Prostate gland (tissue), 2 donors: ENCODE results near the gene IMMP2L. TPM values are rescaled to one million over a fixed set of nuclear protein-coding genes. Genes with fewer than 3 reads are reported as not detected.

Experiments
- DNase-seq: peaks from one replicate; pipeline ENCODE4 v3.0.0-alpha.2; 2019; ENCODE audit warnings: low spot score
- H3K27ac ChIP-seq, 2 donors: fragments of 200-600 bp; sonication (generic); 2 replicates each; pipeline ENCODE4 v1.5.1; 2017 to 2019
- H3K27me3 ChIP-seq: fragments of 200-600 bp; sonication (generic); replicated peaks from 2 replicates; pipeline ENCODE4 v1.5.1; 2019; ENCODE audit not compliant: insufficient read depth
- H3K36me3 ChIP-seq, 2 donors: fragments of 200-600 bp; sonication (generic); 1 replicate in 1 of 2; 2 replicates in 1 of 2; pipeline versions ENCODE4 v1.5.1 to v1.8.1; 2017 to 2019
- H3K4me1 ChIP-seq: fragments of 200-600 bp; sonication (generic); replicated peaks from 2 replicates; pipeline ENCODE4 v1.5.1; 2019
- H3K4me3 ChIP-seq, 2 donors: fragments of 200-600 bp; sonication (generic); 2 replicates each; pipeline ENCODE4 v1.5.1; 2017 to 2019
- H3K9me3 ChIP-seq: fragments of 200-600 bp; sonication (generic); 2 replicates; pipeline ENCODE4 v1.5.1; 2017
- POLR2A ChIP-seq: fragments of 450-650 bp; IDR thresholded peaks from one replicate; pipeline ENCODE4 v1.6.1; 2016; ENCODE audit warnings: antibody characterized with exemption, mild to moderate bottlenecking
- POLR2AphosphoS5 ChIP-seq: sonication (generic); formaldehyde crosslinking; IDR thresholded peaks from one replicate; pipeline ENCODE4 v1.6.1; 2017; ENCODE audit warnings: antibody characterized with exemption
- WGBS: methylation state at CpG from one replicate; pipeline ENCODE4 v1.1.5; 2018; 5-methylcytosine and 5-hydroxymethylcytosine counted together
- intact Hi-C: fragments of 100-400 bp; cut with DNase I; formaldehyde crosslinking; loops from one replicate; pipeline ENCODE4 v1.14.2; 2022
- total RNA-seq, 2 donors: library from RNA; depleted of rRNA; stranded (reverse); fragments of >200 nt; gene quantifications; one replicate each; pipeline ENCODE4 v1.1.0, GENCODE V29; 2016
- TF ChIP-seq, protein P1 (sequence below), 4 experiments: fragments of 200-600 bp in 2 of 4; fragments of 450-650 bp in 2 of 4; sonication (generic) in 2 of 4; IDR thresholded peaks; 1 replicate in 3 of 4; 2 replicates in 1 of 4; pipeline ENCODE4 v1.5.1; 2016 to 2019; ENCODE audit warnings: antibody characterized with exemption in 4 of 4, mild to moderate bottlenecking in 2 of 4, moderate library complexity in 2 of 4

Gene IMMP2L
- total RNA-seq, 2 donors from 2014 or later = 16.9 to 20.4 TPM

DNA sequence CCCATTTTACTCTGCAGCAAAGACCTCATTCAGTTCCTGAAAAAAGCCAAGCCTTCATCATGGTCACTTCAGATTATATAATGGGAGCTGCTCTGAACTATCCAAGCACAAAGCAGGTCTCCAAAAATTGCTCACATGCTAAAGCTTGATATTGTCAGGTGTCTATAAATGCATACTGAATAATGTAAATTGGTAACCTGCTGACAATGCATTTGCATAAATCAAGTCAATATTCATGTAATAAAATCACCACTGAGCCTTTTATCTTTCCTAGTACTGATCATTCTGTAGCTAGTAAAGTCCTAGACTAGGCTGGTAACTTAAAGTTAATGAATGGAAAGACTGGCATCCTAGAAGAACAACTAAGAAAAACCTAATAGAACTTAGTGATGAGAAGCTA, 188.3 kb downstream of the IMMP2L start:
- no peak for DNase-seq
- H3K36me3 ChIP-seq = no peaks in the 10 kb centered on the region
- no peaks in the 10 kb centered on the region for H3K27me3 ChIP-seq
- TF ChIP-seq POLR2A = no peak
- TF ChIP-seq, protein P1, sequence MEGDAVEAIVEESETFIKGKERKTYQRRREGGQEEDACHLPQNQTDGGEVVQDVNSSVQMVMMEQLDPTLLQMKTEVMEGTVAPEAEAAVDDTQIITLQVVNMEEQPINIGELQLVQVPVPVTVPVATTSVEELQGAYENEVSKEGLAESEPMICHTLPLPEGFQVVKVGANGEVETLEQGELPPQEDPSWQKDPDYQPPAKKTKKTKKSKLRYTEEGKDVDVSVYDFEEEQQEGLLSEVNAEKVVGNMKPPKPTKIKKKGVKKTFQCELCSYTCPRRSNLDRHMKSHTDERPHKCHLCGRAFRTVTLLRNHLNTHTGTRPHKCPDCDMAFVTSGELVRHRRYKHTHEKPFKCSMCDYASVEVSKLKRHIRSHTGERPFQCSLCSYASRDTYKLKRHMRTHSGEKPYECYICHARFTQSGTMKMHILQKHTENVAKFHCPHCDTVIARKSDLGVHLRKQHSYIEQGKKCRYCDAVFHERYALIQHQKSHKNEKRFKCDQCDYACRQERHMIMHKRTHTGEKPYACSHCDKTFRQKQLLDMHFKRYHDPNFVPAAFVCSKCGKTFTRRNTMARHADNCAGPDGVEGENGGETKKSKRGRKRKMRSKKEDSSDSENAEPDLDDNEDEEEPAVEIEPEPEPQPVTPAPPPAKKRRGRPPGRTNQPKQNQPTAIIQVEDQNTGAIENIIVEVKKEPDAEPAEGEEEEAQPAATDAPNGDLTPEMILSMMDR (IDR thresholded peaks at IDR 0.05) = no peak
- intact Hi-C loops = no loop called here
- H3K9me3 ChIP-seq = no peaks in the 10 kb centered on the region
- no peak overlapping the region for H3K27ac ChIP-seq
- no peaks in the 10 kb centered on the region for H3K4me1 ChIP-seq
- no peak overlapping the region for H3K4me3 ChIP-seq

- Histone ChIP-seq H3K36me3 (no peaks in the 10 kb centered on the region), H3K27me3 (no peaks in the 10 kb centered on the region), H3K27ac (no peak overlapping the region), H3K4me3 (no peak overlapping the region), H3K4me1 (no peaks in the 10 kb centered on the region), H3K9me3 (no peaks in the 10 kb centered on the region)
- WGBS = 92% methylated on average over 1 of the region's 1 CpG
- intact Hi-C loops = no loop called here
- no peak for DNase-seq
- TF ChIP-seq, protein P1 (IDR thresholded peaks at IDR 0.05) = no peak
- TF ChIP-seq POLR2A = no peak
- no peak for TF ChIP-seq POLR2AphosphoS5
Measured at GRCh38 chr7:111371437-111371836, 190.9 kb downstream of the IMMP2L start.

- Histone ChIP-seq H3K27me3 (no peaks in the 10 kb centered on the region), H3K4me3 (no peak overlapping the region), H3K4me1 (no peaks in the 10 kb centered on the region), H3K36me3 (no peaks in the 10 kb centered on the region), H3K9me3 (no peaks in the 10 kb centered on the region), H3K27ac (no peak overlapping the region)
- TF ChIP-seq POLR2A (no peak), POLR2AphosphoS5 (no peak)
- TF ChIP-seq, protein P1 (IDR thresholded peaks at IDR 0.05) = no peak
- DNase-seq = no peak
- WGBS = 97% methylated on average over 1 of the region's 1 CpG
- intact Hi-C loops = no loop called here
Measured at GRCh38 chr7:111370002-111370401, 192.3 kb downstream of the IMMP2L start.

GRCh38 chr7:111368381-111369065, 193.8 kb downstream of the IMMP2L start:
- no peaks in the 10 kb centered on the region for H3K27me3 ChIP-seq
- 93% methylated on average over 3 of the region's 3 CpGs for WGBS

DNA sequence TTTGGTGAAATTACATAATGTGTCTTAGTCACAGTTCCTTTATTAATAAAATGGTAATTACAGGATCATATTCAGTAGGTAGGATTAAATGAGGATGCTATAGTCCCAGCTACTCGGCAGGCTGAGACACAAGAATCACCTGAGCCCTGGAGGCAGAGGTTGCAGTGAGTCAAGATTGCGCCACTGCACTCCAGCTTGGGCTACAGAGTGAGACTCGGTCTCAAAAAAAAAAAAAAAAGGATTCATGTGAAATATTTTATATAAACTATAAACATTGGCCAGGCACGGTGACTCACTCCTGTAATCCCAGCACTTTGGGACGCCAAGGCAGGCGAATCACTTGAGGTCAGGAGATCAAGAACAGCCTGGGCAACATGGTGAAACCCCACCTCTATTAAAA, 197.9 kb downstream of the IMMP2L start:
- no peak overlapping the region for H3K4me3 ChIP-seq
- no peaks in the 10 kb centered on the region for H3K36me3 ChIP-seq
- no peak overlapping the region for H3K27ac ChIP-seq
- DNase-seq = no peak
- 83% methylated on average over 6 of the region's 6 CpGs for WGBS
- H3K4me1 ChIP-seq = no peaks in the 10 kb centered on the region
- intact Hi-C loops = no loop called here
- no peaks in the 10 kb centered on the region for H3K9me3 ChIP-seq
- TF ChIP-seq, protein P1 (IDR thresholded peaks at IDR 0.05) = no peak
- TF ChIP-seq POLR2AphosphoS5 (no peak), POLR2A (no peak)
- no peaks in the 10 kb centered on the region for H3K27me3 ChIP-seq

More at GRCh38 chr7:111368381-111369065, 193.8 kb downstream of the IMMP2L start:
- no peak overlapping the region for H3K4me3 ChIP-seq
- no peak overlapping the region for H3K27ac ChIP-seq
- DNase-seq = no peak
- no peaks in the 10 kb centered on the region for H3K9me3 ChIP-seq
- intact Hi-C loops = no loop called here
- no peaks in the 10 kb centered on the region for H3K4me1 ChIP-seq
- TF ChIP-seq, protein P1 (IDR thresholded peaks at IDR 0.05) = no peak
- no peak for TF ChIP-seq POLR2AphosphoS5
- TF ChIP-seq POLR2A = no peak
- H3K36me3 ChIP-seq = no peaks in the 10 kb centered on the region
